RPMI8226 (cell line): ENCODE data around the gene KIF26B.

Experiments used
- DNase-seq: peaks from one replicate; pipeline ENCODE4 v3.0.0-alpha.2; 2015

Gene KIF26B

GRCh38 chr1:245154429-245155271 lies at the start of gene KIF26B:
KIF26B (plus strand) TSS chr1:245154985; CDS start chr1:245155425, 440 bp downstream.
- peak; percentile 54 for DNase-seq

DNA sequence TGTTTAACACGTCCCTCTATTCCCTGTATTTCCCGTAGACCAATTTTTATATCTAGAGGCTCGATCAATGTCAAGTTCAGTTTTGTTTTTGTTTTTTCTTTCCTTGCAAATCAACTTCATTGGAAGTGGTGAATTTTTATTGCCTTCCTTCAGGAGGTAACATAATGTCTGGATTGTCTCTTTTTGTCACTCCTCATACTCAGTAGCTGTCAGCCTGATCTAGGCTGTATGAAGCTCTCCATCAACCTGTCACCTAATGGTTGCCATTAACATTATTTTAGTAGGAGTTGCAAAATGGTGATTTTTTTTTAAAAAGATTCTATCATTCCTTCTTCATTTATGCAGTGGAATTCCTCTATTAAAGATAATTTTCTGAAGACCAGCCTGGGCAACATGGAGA lies 49.7 kb upstream of the KIF26B start:
- DNase-seq = no peak

DNA sequence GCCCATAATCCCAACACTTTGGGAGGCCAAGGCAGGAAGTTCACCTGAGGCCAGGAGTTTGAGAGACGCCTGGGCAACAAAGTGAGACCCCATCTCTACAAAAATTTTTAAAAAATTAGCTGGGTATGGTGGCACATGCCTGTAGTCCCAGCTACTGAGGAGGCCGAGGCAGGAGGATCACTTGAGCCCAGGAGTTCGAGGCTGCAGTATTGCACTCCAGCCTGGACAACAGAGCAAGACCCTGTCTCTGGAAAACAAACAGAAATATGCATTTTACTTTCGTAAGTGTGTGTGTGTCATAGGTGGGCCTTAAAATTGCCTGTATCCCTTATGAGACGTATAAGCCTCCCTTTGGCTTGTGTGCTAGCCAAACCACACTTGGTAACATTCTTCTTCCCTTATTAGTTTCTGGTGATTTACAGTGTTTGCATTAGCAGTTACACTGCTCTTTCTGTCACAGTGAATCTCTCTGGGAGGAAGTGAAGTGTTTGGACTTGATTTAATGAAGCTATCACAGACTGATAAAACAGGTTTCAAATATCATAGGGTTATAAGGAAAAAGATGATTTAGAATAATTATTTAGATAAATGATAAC lies 48.9 kb upstream of the KIF26B start:
- DNase-seq = no peak

- DNase-seq = no peak
Measured at GRCh38 chr1:245107776-245108114, 47.0 kb upstream of the KIF26B start.

- DNase-seq = no peak
Measured at GRCh38 chr1:245108246-245108645, 46.5 kb upstream of the KIF26B start.

DNA sequence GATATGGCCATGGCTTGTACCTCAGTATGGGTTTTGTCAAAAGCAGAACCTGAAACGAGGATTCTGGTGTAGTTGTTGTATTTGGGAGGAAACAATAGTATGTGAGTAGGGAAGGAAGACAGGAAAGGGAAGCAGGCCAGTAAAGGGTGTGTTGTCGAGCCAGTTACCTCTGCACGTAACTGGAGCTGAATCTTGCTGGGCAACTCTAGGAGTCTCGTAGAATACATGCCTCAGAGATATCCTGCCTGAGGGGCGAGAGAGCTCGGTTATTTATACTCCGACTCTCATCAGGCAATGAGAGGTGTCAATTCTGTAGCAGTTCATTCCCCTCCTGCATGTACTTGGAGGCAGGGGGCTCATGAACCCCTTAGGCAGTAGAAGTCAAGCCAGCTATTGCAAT lies 45.9 kb upstream of the KIF26B start:
- DNase-seq = no peak

DNA sequence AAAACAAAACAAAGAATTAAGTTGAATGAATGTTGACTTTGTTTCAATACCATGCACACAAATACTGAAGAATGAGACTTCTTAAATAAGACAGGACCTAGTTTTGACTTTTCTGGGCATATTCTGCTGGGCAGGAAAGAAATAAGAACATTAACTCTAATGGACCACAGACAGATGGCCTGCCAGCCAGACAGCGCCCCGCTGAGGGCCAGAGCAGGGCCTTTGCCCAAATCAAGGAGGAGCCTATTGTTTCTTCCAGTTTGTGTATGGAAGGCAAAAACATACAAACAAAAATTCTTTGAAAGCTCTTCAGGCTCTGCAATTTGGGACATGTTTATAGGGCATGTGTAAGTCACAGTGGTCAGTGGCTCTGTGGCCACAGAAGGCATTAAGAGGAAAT lies 44.4 kb upstream of the KIF26B start:
- DNase-seq = no peak

- no peak for DNase-seq
Measured at GRCh38 chr1:245111073-245111472, 43.7 kb upstream of the KIF26B start.

DNA sequence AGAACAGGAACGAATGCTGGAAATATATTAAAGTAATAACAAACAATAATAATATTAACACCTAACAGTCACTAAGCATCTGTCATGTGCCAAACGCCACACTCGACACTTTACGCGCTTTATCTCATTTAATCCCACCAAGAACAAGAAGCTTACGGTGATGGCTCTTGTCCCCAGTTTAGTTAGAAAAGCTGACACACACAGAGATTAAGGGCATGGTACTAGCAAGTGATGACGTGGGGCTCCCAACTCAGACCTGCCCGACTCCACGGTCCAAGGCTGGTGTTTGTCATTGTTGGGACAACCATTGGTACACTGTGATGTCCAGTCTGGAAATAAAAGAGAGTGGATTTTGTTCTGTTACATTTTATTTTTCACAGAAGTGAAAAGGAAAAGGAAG lies 41.1 kb upstream of the KIF26B start:
- DNase-seq = no peak

DNA sequence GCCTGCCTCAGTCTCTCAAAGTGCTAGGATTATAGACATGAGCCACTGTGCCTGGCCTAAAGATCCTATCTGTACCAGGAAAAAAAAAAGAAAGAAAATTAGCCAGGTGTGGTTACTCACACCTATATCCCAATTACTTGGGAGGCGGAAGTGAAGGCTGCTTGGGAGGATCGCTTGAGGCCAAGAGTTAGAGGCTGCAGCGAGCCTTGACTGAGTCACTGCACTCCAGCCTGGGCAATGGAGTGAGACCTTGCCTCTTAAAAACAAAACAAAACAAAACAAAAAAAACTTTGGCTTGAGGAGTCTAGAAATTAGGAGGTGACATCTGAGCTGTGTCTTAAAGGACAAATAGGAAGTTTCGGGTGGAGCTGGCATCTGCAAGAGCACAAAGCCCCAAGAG lies 38.7 kb upstream of the KIF26B start:
- no peak for DNase-seq

DNA sequence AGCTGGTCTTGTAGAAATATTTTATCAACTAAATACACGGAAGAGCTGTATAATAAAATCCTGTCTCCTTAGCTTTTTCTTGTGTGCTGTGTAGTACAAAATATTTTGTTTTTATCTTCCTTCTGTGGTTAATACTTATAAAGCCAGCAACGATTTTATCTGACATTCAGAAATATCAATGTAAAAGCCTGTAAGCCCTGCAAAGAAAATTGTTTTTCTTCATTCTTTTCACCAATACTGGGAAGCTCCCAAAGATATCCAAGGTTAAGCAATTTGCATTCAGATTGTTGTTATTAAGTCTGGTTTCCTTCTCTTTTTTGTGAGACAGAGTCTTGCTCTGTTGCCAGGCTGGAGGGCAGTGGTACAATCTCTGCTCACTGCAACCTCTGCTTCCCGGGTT lies 38.0 kb upstream of the KIF26B start:
- DNase-seq = no peak

GRCh38 chr1:245118066-245118465 lies 36.7 kb upstream of the KIF26B start:
- peak; percentile 62 for DNase-seq

- no peak for DNase-seq
Measured at GRCh38 chr1:245118806-245119205, 36.0 kb upstream of the KIF26B start.

- no peak for DNase-seq
Measured at GRCh38 chr1:245121523-245121922, 33.3 kb upstream of the KIF26B start.

GRCh38 chr1:245124241-245124640 lies 30.5 kb upstream of the KIF26B start:
- DNase-seq = no peak

DNA sequence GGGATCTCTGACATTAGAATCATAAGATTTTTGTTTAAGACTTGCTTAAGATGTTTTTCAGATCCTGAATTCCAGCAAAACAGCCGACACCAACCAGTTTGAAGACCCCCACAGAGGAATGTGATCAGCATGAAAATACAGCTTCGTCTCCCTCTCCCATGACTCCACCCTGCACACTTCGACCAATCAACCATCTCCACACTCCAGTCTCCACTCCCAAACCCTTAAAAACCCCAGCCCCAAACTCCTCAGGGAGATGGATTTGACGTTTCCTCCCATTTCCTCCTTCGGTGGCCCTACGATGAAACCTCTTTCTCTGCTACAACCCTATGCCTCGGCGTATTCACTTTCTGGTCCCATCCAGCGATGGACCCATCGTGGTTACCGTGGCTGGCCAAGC lies 30.1 kb upstream of the KIF26B start:
- DNase-seq = no peak

DNA sequence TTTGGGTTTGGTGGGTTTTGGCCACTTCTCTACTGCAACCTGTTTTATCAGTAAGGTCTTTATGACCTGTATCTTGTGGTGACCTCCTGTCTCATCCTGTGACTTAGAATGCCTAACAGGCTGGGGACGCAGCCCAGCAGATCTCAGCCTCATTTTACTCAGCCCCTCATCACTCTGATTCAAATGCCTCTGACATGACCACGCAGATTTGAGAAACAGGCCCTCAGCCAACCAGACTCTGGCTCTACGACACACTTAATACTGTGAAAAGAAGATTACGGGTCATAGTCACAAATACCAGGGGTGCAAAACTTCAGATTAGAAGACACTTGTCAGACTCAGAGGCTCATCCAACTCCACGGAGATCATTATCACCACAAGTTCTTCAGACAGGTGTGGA lies 28.3 kb upstream of the KIF26B start:
- no peak for DNase-seq

DNA sequence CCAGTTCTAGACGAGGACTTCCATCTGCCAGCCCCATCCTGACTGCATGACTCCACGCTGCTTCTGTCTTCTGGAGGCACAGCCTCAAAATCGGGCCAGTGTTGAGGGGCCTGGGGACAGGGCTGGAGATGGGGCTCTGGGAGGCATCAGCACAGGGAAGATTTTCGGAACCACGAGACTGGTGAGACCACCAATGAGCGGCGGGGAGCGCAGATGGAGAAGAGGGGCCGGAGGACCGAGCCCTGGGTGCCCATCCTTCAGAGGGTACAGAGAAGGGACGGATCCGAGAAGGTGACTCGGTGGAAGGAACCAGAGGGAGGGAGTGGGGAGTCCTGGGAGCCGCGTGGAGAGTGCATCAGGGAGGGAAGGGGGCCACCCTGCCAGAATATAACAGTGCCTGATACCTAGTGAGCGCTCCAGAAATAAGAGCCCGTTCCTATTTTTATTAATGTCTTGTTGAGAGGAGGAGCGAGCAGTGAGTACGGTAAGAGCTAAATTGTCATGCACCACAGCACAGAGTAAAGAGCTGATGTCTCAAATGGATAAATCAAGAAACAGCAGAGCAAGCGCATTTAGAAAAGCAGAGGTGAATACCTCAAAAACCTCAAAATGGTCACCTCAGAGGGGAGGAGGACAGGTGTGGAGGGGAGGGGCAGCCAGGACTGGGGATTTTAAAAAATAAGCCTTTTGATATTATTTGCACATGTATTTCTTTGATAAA lies 26.2 kb upstream of the KIF26B start:
- DNase-seq = peak; percentile 83

DNA sequence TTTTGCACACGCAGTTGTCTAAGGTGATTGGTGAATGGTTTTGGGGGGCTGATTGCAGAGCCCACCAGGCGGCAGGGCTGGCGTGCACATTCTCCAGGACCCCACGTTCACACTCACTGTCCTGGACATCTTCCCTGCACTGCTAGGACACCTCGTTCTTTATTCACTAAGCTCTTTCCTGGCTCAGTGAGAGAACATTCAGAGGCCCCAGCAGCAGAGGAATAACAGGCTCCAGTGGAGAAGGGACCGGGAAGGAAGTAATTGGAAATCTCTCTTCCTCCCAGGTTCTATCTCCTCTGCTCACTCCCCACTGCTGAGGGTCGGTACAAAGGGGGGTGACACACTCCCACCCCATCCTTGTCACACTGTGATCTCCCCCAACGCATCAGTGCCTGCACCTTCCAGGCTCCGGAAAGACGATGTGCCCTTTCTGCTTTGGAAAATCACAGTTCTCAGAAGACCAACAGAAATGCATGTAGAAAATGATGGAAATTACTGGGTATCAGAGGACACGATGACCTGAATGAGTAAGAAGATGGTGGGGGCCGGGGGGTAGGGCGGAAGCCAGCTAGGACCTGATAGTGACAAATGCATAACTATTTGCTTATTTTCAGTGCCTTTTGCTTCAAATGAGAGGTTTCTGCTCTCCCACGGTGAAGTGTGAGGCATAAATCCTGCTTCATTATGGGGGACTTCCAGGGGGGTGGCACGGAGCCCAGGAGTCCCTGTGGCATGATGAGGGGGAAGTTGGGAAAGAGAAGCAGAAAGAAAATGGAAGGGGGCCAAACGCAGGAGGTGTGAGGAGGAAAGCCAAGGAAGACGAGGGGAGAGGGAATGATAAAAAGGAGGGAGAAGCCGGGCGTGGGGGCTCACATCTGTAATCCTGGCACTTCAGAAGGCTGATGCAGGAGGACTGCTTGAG lies 25.2 kb upstream of the KIF26B start:
- DNase-seq = no peak

- DNase-seq = peak; percentile 41
Measured at GRCh38 chr1:245130281-245131025, 24.3 kb upstream of the KIF26B start.

GRCh38 chr1:245131026-245131393 lies 23.8 kb upstream of the KIF26B start:
- no peak for DNase-seq

- no peak for DNase-seq
Measured at GRCh38 chr1:245132771-245133170, 22.0 kb upstream of the KIF26B start.
